Spinal cord (tissue), 10 donors: ENCODE data around the gene MITF. TPM values are rescaled to one million over a fixed set of nuclear protein-coding genes. Genes with fewer than 3 reads are reported as not detected.
A peak's percentile ranks its signal among the peaks of the same experiment; 100 is the strongest.

ENCODE experiments used
- DNase-seq, 6 donors: peaks; one replicate each; pipeline versions ENCODE4 v3.0.0 to v3.0.0-alpha.2; 2013 to 2015; ENCODE audit warnings: low spot score in 6 of 6, low read depth in 4 of 6
- H3K27ac ChIP-seq: one replicate; pipeline ENCODE4 v1.5.1; 2013; ENCODE audit warnings: low read depth, low read length, control low read depth
- H3K27me3 ChIP-seq: one replicate; pipeline ENCODE4 v1.6.1; 2013; ENCODE audit warnings: low read length; ENCODE audit not compliant: control insufficient read depth, insufficient read depth
- H3K36me3 ChIP-seq: one replicate; pipeline ENCODE4 v1.6.1; 2013; ENCODE audit warnings: low read length; ENCODE audit not compliant: control insufficient read depth, insufficient read depth
- H3K4me1 ChIP-seq: one replicate; pipeline ENCODE4 v1.6.1; 2013; ENCODE audit warnings: low read length; ENCODE audit not compliant: control insufficient read depth, insufficient read depth
- H3K4me3 ChIP-seq: one replicate; pipeline ENCODE4 v1.5.1; 2013; ENCODE audit warnings: low read depth, low read length, control low read depth
- H3K9me3 ChIP-seq: one replicate; pipeline ENCODE4 v1.6.1; 2013; ENCODE audit warnings: low read length; ENCODE audit not compliant: control insufficient read depth, insufficient read depth
- WGBS: methylation state at CpG from one replicate; pipeline ENCODE4 v1.1.5; 2013; ENCODE audit warnings: missing lambda C conversion rate; ENCODE audit not compliant: insufficient coverage; 5-methylcytosine and 5-hydroxymethylcytosine counted together
- polyA plus RNA-seq, 2 donors: library from polyadenylated mRNA; unstranded; fragments of 120-200 nt; gene quantifications; one replicate each; pipeline ENCODE4 v1.2.1, GENCODE V29; 2013; ENCODE audit not compliant: insufficient read length in 2 of 2
- total RNA-seq, 2 donors: library from RNA; depleted of rRNA in 1 of 2; stranded (reverse); fragments of 120-200 nt in 1 of 2; fragments of >200 nt in 1 of 2; gene quantifications; one replicate each; pipeline versions ENCODE4 v1.2.3 to v1.2.4, GENCODE V29; 2013 to 2014
- donor health status: healthy.

Gene MITF
- total and polyA plus RNA-seq, 4 donors: 4.5 to 11.7 (median 9.0) TPM

DNA sequence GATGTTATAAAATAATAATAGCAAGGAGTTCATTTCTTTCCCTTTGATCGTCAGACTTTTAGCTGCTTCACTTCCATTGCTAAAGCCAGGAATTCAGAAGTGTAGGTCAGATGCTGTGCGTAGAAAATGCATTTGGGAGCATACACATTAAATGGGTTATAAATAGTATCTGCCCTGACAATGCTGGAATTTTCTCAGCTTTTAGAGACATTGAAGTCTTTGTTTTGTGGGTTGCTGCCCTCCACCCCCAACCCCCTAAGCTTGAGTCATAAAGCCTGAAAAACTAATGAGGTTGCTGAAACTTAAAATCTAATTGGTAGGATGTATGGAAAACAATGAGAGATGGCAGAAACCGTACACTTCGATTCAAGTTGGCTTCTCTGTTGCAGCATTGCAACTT lies 81.9 kb downstream of the MITF start:
- Histone ChIP-seq H3K9me3 (no peaks in the 10 kb centered on the region), H3K27ac (no peak overlapping the region), H3K36me3 (no peaks in the 10 kb centered on the region), H3K4me1 (no peaks in the 10 kb centered on the region), H3K4me3 (no peak overlapping the region), H3K27me3 (no peaks in the 10 kb centered on the region)
- WGBS: no CpG with 5 or more reads among the region's 4 CpGs
- DNase-seq: peak in 1 of 6 donors; percentile 10

DNA sequence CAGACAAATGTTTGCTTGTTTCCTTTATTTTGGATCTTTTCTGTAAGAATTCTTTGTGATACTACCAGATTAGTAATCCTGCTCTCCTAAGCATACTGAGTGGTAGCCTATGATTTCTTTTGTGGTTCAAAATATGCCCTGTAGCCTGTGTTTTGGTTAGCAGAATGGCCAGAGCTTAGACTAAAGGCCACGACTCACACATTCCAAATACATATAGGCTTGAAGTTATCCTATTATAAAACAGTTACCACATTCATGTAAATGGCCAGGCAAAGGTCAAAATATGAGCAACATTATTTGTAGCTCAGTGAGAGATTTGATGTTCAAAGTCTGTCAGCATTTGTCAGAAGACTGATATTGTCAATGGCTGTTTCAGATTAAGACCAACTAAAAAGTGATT lies 84.5 kb downstream of the MITF start:
- no peaks in the 10 kb centered on the region for H3K4me1 ChIP-seq
- no peaks in the 10 kb centered on the region for H3K36me3 ChIP-seq
- H3K27ac ChIP-seq: no peak overlapping the region
- no peak overlapping the region for H3K4me3 ChIP-seq
- H3K9me3 ChIP-seq: no peaks in the 10 kb centered on the region
- DNase-seq: no peak
- WGBS: no CpG with 5 or more reads among the region's 1 CpG
- no peaks in the 10 kb centered on the region for H3K27me3 ChIP-seq

- no CpG with 5 or more reads among the region's 2 CpGs for WGBS
- H3K36me3 ChIP-seq: no peaks in the 10 kb centered on the region
- H3K9me3 ChIP-seq: no peaks in the 10 kb centered on the region
- no peak overlapping the region for H3K4me3 ChIP-seq
- no peaks in the 10 kb centered on the region for H3K4me1 ChIP-seq
- H3K27me3 ChIP-seq: no peaks in the 10 kb centered on the region
- DNase-seq: no peak
- H3K27ac ChIP-seq: no peak overlapping the region
These were observed 86.2 kb downstream of the MITF start for GRCh38 chr3:69825446-69825845.

GRCh38 chr3:69827127-69827526 lies 87.9 kb downstream of the MITF start:
- H3K27me3 ChIP-seq: no peaks in the 10 kb centered on the region
- no peak overlapping the region for H3K4me3 ChIP-seq
- H3K27ac ChIP-seq: no peak overlapping the region
- H3K4me1 ChIP-seq: no peaks in the 10 kb centered on the region
- no peak for DNase-seq
- 100% methylated on average over 1 of the region's 1 CpG for WGBS
- no peaks in the 10 kb centered on the region for H3K9me3 ChIP-seq
- H3K36me3 ChIP-seq: no peaks in the 10 kb centered on the region

- H3K36me3 ChIP-seq: no peaks in the 10 kb centered on the region
- WGBS: 86% methylated on average over 1 of the region's 2 CpGs
- no peak overlapping the region for H3K27ac ChIP-seq
- no peak for DNase-seq
- no peaks in the 10 kb centered on the region for H3K27me3 ChIP-seq
- no peaks in the 10 kb centered on the region for H3K4me1 ChIP-seq
- no peaks in the 10 kb centered on the region for H3K9me3 ChIP-seq
- no peak overlapping the region for H3K4me3 ChIP-seq
These were observed 89.6 kb downstream of the MITF start for GRCh38 chr3:69828817-69829216.

DNA sequence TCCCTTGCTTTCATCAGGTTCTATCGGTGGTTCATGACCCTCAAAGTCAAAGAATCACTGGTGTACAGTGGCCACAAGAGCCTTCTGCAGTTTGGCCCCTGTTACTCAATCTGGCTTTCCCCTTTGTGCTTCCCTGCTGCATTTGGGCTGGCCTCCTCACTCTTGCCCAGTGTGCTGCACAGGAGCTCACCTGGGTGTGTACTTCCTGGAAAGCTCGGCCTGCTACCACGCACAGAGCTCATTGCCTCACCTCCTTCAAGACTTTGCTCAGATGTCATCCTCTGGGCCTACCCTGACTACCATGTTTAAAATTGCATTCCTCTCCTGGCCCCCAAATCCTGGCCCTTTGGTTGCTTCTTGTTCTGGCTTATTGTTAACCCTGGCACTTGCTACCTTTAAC lies 90.9 kb downstream of the MITF start:
- Histone ChIP-seq H3K4me3 (no peak overlapping the region), H3K9me3 (peaks cover 2% of the 10 kb centered on the region), H3K36me3 (no peaks in the 10 kb centered on the region), H3K27ac (no peak overlapping the region), H3K27me3 (no peaks in the 10 kb centered on the region), H3K4me1 (no peaks in the 10 kb centered on the region)
- WGBS: 96% methylated on average over 3 of the region's 3 CpGs
- no peak for DNase-seq

- peaks cover 7% of the 10 kb centered on the region for H3K9me3 ChIP-seq
- H3K27ac ChIP-seq: no peak overlapping the region
- 97% methylated on average over 5 of the region's 5 CpGs for WGBS
- no peaks in the 10 kb centered on the region for H3K4me1 ChIP-seq
- H3K27me3 ChIP-seq: no peaks in the 10 kb centered on the region
- DNase-seq: no peak
- no peaks in the 10 kb centered on the region for H3K36me3 ChIP-seq
- H3K4me3 ChIP-seq: no peak overlapping the region
These were observed 92.5 kb downstream of the MITF start for GRCh38 chr3:69831737-69832136.

GRCh38 chr3:69833591-69833990 lies 94.3 kb downstream of the MITF start:
- Histone ChIP-seq H3K36me3 (no peaks in the 10 kb centered on the region), H3K9me3 (peaks cover 7% of the 10 kb centered on the region), H3K27ac (no peak overlapping the region), H3K27me3 (no peaks in the 10 kb centered on the region), H3K4me1 (no peaks in the 10 kb centered on the region), H3K4me3 (no peak overlapping the region)
- no peak for DNase-seq

GRCh38 chr3:69838217-69838616 lies 99.0 kb downstream of the MITF start:
- H3K27ac ChIP-seq: no peak overlapping the region
- H3K27me3 ChIP-seq: no peaks in the 10 kb centered on the region
- H3K4me1 ChIP-seq: no peaks in the 10 kb centered on the region
- no peak overlapping the region for H3K4me3 ChIP-seq
- 50% methylated on average over 1 of the region's 5 CpGs for WGBS
- peaks cover 7% of the 10 kb centered on the region for H3K9me3 ChIP-seq
- no peaks in the 10 kb centered on the region for H3K36me3 ChIP-seq
- no peak for DNase-seq

DNA sequence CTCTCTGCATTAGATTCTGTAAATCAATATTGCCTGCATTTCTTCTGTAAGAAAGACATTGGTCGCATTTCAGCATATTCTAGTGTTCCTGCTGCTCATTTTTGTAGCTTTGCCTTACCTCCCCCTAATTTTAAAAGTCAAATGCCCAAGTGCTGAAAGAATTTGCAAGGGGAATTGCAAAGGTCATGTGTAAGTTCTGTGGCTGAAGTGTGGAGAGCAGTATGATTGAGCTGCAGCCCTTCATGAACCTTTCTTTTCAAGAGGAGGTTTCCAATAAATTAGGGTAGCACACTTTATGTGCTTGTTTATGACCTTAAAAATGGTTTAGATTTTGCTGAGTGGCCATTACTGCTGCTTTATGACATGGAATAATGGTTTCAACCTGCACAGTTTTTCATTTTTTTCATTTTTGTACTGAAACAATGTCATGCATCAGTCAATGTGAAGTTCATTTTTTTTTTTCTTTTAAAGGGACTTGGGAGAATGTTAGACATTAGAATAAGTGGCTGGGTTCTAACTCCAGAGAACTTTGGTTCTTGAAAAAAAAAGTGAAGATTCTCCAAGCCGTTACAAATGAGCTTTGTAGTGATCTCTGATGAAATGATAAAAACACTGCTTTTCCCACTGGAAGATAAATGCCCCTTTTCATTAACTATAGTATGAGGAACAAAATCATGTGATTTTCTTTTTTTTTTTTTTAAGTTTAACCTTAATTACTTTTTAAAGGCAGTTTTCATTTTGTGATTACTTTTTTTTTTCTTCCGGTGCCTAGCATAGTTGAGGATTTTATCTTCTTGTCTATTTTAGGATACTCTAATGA lies 99.6 kb downstream of the MITF start:
- Histone ChIP-seq H3K4me1 (no peaks in the 10 kb centered on the region), H3K27me3 (no peaks in the 10 kb centered on the region), H3K27ac (no peak overlapping the region), H3K9me3 (peaks cover 7% of the 10 kb centered on the region), H3K4me3 (no peak overlapping the region), H3K36me3 (no peaks in the 10 kb centered on the region)
- DNase-seq: peak in 1 of 6 donors; percentile 46
- no CpG with 5 or more reads among the region's 3 CpGs for WGBS
